Measurements from ENCODE around the gene SLC25A51.

SLC25A51 gene

GRCh38 chr9:37880916-37881479 lies 22.9 kb downstream of the SLC25A51 start:
- Histone ChIP-seq H3K4me2 (ENCODE audit: low read depth, low read length, poor library complexity, severe bottlenecking) (no peak overlapping the region), H2AFZ (ENCODE audit: low read length) (no peak overlapping the region), H3K27me3 (ENCODE audit: insufficient read depth, low read length, poor library complexity, severe bottlenecking) (no peaks in the 10 kb centered on the region), H3K79me2 (ENCODE audit: insufficient read depth, low read length) (no peaks in the 10 kb centered on the region), H3K4me3 (ENCODE audit: low read length, poor library complexity, severe bottlenecking) (no peak overlapping the region), H3K9me2 (replicated peaks; ENCODE audit: low read depth, low read length) (no peaks in the 10 kb centered on the region), H3K36me3 (ENCODE audit: insufficient read depth, low read length) (peaks cover 2% of the 10 kb centered on the region; the same call in 1 of the 2 replicates), H4K20me1 (ENCODE audit: insufficient read depth, low read length, poor library complexity, severe bottlenecking) (no peaks in the 10 kb centered on the region), H3F3A (ENCODE audit: low read depth) (no peaks in the 10 kb centered on the region), H3K4me1 (ENCODE audit: insufficient read depth, low read length, poor library complexity, severe bottlenecking) (peaks cover 8% of the 10 kb centered on the region), H3K9me3 (ENCODE audit: insufficient read depth, low read depth, low read length) (peaks cover 7% of the 10 kb centered on the region; the same call in 1 of the 2 replicates), H3K9ac (ENCODE audit: low read depth, low read length, poor library complexity, severe bottlenecking) (no peak overlapping the region)
- no peak for TF ChIP-seq CTCF (conservative IDR thresholded peaks at IDR 0.05; ENCODE audit: low read length)
- TF ChIP-seq EZH2phosphoT487 (IDR thresholded peaks at IDR 0.05; ENCODE audit: borderline replicate concordance) = no peak

GRCh38 chr9:37876376-37876775 lies 27.6 kb downstream of the SLC25A51 start:
- H3K9ac ChIP-seq (ENCODE audit: low read depth, low read length, poor library complexity, severe bottlenecking) = no peak overlapping the region
- TF ChIP-seq EZH2phosphoT487 (IDR thresholded peaks at IDR 0.05; ENCODE audit: borderline replicate concordance) (no peak), CTCF (conservative IDR thresholded peaks at IDR 0.05; ENCODE audit: low read length) (no peak)
- no peak overlapping the region for H3K4me2 ChIP-seq (ENCODE audit: low read depth, low read length, poor library complexity, severe bottlenecking)
- H3K79me2 ChIP-seq (ENCODE audit: insufficient read depth, low read length) = no peaks in the 10 kb centered on the region
- no peaks in the 10 kb centered on the region for H4K20me1 ChIP-seq (ENCODE audit: insufficient read depth, low read length, poor library complexity, severe bottlenecking)
- H3K36me3 ChIP-seq (ENCODE audit: insufficient read depth, low read length) = peaks cover 2% of the 10 kb centered on the region; the same call in 1 of the 2 replicates
- no peak overlapping the region for H2AFZ ChIP-seq (ENCODE audit: low read length)
- peaks cover 7% of the 10 kb centered on the region; the same call in 1 of the 2 replicates for H3K9me3 ChIP-seq (ENCODE audit: insufficient read depth, low read depth, low read length)
- peaks cover 8% of the 10 kb centered on the region for H3K4me1 ChIP-seq (ENCODE audit: insufficient read depth, low read length, poor library complexity, severe bottlenecking)
- no peaks in the 10 kb centered on the region for H3K9me2 ChIP-seq (replicated peaks; ENCODE audit: low read depth, low read length)
- no peak overlapping the region for H3K4me3 ChIP-seq (ENCODE audit: low read length, poor library complexity, severe bottlenecking)
- no peaks in the 10 kb centered on the region for H3F3A ChIP-seq (ENCODE audit: low read depth)
- H3K27me3 ChIP-seq (ENCODE audit: insufficient read depth, low read length, poor library complexity, severe bottlenecking) = no peaks in the 10 kb centered on the region

- no peaks in the 10 kb centered on the region for H4K20me1 ChIP-seq (ENCODE audit: insufficient read depth, low read length, poor library complexity, severe bottlenecking)
- H3K9me3 ChIP-seq (ENCODE audit: insufficient read depth, low read depth, low read length) = peaks cover 7% of the 10 kb centered on the region; the same call in 1 of the 2 replicates
- H3K36me3 ChIP-seq (ENCODE audit: insufficient read depth, low read length) = peaks cover 2% of the 10 kb centered on the region; the same call in 1 of the 2 replicates
- H3K9ac ChIP-seq (ENCODE audit: low read depth, low read length, poor library complexity, severe bottlenecking) = no peak overlapping the region
- no peak overlapping the region for H3K4me3 ChIP-seq (ENCODE audit: low read length, poor library complexity, severe bottlenecking)
- no peaks in the 10 kb centered on the region for H3K9me2 ChIP-seq (replicated peaks; ENCODE audit: low read depth, low read length)
- H3K4me1 ChIP-seq (ENCODE audit: insufficient read depth, low read length, poor library complexity, severe bottlenecking) = peaks cover 8% of the 10 kb centered on the region
- TF ChIP-seq CTCF (conservative IDR thresholded peaks at IDR 0.05; ENCODE audit: low read length) = no peak
- no peak for TF ChIP-seq EZH2phosphoT487 (IDR thresholded peaks at IDR 0.05; ENCODE audit: borderline replicate concordance)
- no peak overlapping the region for H2AFZ ChIP-seq (ENCODE audit: low read length)
- no peaks in the 10 kb centered on the region for H3K27me3 ChIP-seq (ENCODE audit: insufficient read depth, low read length, poor library complexity, severe bottlenecking)
- H3F3A ChIP-seq (ENCODE audit: low read depth) = no peaks in the 10 kb centered on the region
- H3K4me2 ChIP-seq (ENCODE audit: low read depth, low read length, poor library complexity, severe bottlenecking) = no peak overlapping the region
- H3K79me2 ChIP-seq (ENCODE audit: insufficient read depth, low read length) = no peaks in the 10 kb centered on the region
Measured at GRCh38 chr9:37873955-37874354, 30.0 kb downstream of the SLC25A51 start.

Measured in Loucy (cell line).